GM12801 (cell line): ENCODE data around the gene RAB43.

Source experiments
- CTCF ChIP-seq: IDR thresholded peaks from one replicate; pipeline ENCODE4 v1.5.1; 2011; ENCODE audit warnings: control low read depth; ENCODE audit not compliant: insufficient read length; ENCODE audit errors: extremely low read depth

RAB43 gene

GRCh38 chr3:129123314-129124060 is 1.9 kb upstream of the RAB43 start:
- no peak for TF ChIP-seq CTCF

DNA sequence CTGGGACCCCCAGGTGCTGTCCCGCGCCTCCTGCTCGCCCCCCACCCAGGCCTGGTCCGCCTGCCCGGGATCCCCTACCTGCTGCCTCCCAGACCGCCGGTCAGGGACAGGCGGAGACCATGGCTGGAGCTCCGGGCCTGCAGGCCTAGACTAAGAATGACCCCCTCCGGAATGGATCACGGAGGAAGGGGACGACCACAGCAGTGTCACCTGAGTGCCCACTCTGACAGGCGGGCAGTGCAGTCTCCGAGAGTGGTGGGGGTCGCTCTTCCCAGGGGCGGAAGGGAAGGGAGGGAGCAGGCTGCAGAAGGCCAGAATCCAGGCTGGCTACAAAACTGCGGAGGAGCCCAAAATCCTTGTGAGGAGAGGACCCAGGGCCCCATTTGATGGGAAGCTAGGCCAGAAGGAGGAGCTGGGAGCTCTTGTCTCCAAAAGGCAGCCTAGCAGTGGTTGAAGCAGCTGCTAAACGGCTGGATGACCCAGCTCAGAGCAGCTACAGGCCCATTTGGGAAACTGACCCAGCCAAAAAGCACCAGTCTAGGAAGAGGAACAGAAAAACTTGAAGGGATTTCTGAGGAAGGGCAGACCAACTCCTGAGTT is 908 bp upstream of the RAB43 start:
- TF ChIP-seq CTCF, result no peak

- TF ChIP-seq CTCF, result no peak
These were observed 400 bp downstream of the RAB43 start for GRCh38 chr3:129121016-129121791.

- TF ChIP-seq CTCF, result no peak
These were observed 1.2 kb downstream of the RAB43 start for GRCh38 chr3:129120254-129121004.

GRCh38 chr3:129119365-129120100 is 2.1 kb downstream of the RAB43 start:
- no peak for TF ChIP-seq CTCF

- TF ChIP-seq CTCF, result no peak
These were observed 2.9 kb downstream of the RAB43 start for GRCh38 chr3:129118745-129119144.
